Forelimb muscle (tissue), 1 donor: ENCODE measurements around the gene EBLN2. TPM values are rescaled to one million over a fixed set of nuclear protein-coding genes. Genes with fewer than 3 reads are reported as not detected.

Experiments used
- DNase-seq: peaks from one replicate; pipeline ENCODE4 v3.0.0-alpha.2; 2013; ENCODE audit warnings: low read depth
- polyA plus RNA-seq: library from polyadenylated mRNA; unstranded; fragments of 120-200 nt; gene quantifications from one replicate; pipeline ENCODE4 v1.2.1, GENCODE V29; 2013; ENCODE audit not compliant: insufficient read length

The EBLN2 gene
- polyA plus RNA-seq, 1 donor: 3.8 TPM

GRCh38 chr3:73107215-73107614 lies 45.8 kb downstream of the EBLN2 start:
- DNase-seq: no peak

- DNase-seq: no peak
Measured at GRCh38 chr3:73107676-73108187, 46.3 kb downstream of the EBLN2 start.

GRCh38 chr3:73108750-73109149 lies 47.3 kb downstream of the EBLN2 start:
- DNase-seq: no peak

GRCh38 chr3:73110530-73110929 lies 49.1 kb downstream of the EBLN2 start:
- DNase-seq: no peak

Other genes with a start within 250 kb of the EBLN2 start
- 12.4 TPM for gene SHQ1, start 213.2 kb upstream of the EBLN2 start, polyA plus RNA-seq
- 28.2 TPM for gene GXYLT2, start 173.6 kb upstream of the EBLN2 start, polyA plus RNA-seq
- 59.0 TPM for gene PPP4R2, start 64.8 kb upstream of the EBLN2 start, polyA plus RNA-seq